ENCODE results near the gene CX3CR1. TPM values are rescaled to one million over a fixed set of nuclear protein-coding genes. Genes with fewer than 3 reads are reported as not detected.

CX3CR1 gene
- total and polyA plus RNA-seq, 9 of the 15 experiments (the other 6 are each of a cell fraction or from before 2014, with no cell fraction given), result 0.03 to 0.21 TPM; not detected in 7

DNA sequence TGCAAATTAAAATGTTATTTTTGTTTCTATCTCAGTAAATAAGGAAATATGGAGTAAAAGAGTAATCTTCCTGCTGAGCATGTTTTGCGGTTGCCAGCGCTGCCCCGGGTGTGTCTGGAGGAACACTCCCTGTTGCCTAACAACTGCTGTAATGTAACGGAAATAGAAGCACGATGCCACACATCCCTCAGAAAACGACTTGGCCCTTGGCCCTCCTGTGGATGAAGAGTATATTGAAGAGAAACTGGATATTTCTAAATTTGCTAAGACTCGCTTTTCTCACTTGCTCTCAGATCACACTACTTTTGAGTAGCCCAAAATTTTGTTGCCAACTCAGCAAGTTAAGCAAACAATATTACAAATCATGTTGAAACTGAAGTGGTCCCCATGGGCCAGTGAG is 18.9 kb downstream of the CX3CR1 start (continued):
- TF ChIP-seq FOXK1 (CRISPR knock-in tag; IDR thresholded peaks at IDR 0.05; ENCODE audit: borderline replicate concordance) (peak; percentile 48; the same call in 1 of the 2 replicates), NBN (IDR thresholded peaks at IDR 0.05; ENCODE audit: low read depth) (no peak), GATA2 (CRISPR knock-in tag; IDR thresholded peaks at IDR 0.05) (no peak), HDAC6 (IDR thresholded peaks at IDR 0.05; ENCODE audit: low read depth, low read length) (no peak), CAMTA2 (CRISPR knock-in tag; conservative IDR thresholded peaks at IDR 0.05) (no peak), ZNF217 (CRISPR knock-in tag; IDR thresholded peaks at IDR 0.05) (no peak), KDM5B (IDR thresholded peaks at IDR 0.05; ENCODE audit: insufficient replicate concordance, low read depth, low read length) (no peak), TEAD2 (tag; IDR thresholded peaks at IDR 0.05) (no peak), E2F6 (IDR thresholded peaks at IDR 0.05; ENCODE audit: borderline replicate concordance in 1 of 2, extremely low read depth in 1 of 2, insufficient read depth in 1 of 2, insufficient read length in 1 of 2, low read depth in 1 of 2, low read length in 1 of 2, poor library complexity in 1 of 2, severe bottlenecking in 1 of 2) (no peak), HMGN3 (IDR thresholded peaks at IDR 0.05; ENCODE audit: borderline replicate concordance, extremely low read depth, insufficient read length, low read depth, low read length) (no peak), MAFG (tag; conservative IDR thresholded peaks at IDR 0.05) (peak; percentile 89), POLR2B (IDR thresholded peaks at IDR 0.05; ENCODE audit: low read depth, partially characterized antibody) (no peak), PYGO2 (tag; IDR thresholded peaks at IDR 0.05) (no peak), SMARCC2 (IDR thresholded peaks at IDR 0.05; ENCODE audit: low read depth) (no peak; the same call in 1 of the 2 replicates), USF1 (CRISPR knock-in tag; IDR thresholded peaks at IDR 0.05) (no peak), ZNF511 (CRISPR knock-in tag; IDR thresholded peaks at IDR 0.05) (no peak), ELF1 (tag; IDR thresholded peaks at IDR 0.05) (no peak), KAT8 (IDR thresholded peaks at IDR 0.05; ENCODE audit: low read depth) (no peak), ATF7 (IDR thresholded peaks at IDR 0.05) (peak; percentile 93), ZFP30 (CRISPR knock-in tag; IDR thresholded peaks at IDR 0.05; ENCODE audit: borderline replicate concordance) (no peak), SRSF1 (IDR thresholded peaks at IDR 0.05; ENCODE audit: low read depth, low read length) (no peak), UBTF (IDR thresholded peaks at IDR 0.05; ENCODE audit: borderline replicate concordance in 1 of 2, low read depth in 2 of 2, low read length in 2 of 2) (no peak), KAT2B (IDR thresholded peaks at IDR 0.05; ENCODE audit: low read depth, low read length) (no peak), MCM7 (IDR thresholded peaks at IDR 0.05) (no peak), SMARCE1 (IDR thresholded peaks at IDR 0.05) (no peak), ELF4 (CRISPR knock-in tag; IDR thresholded peaks at IDR 0.05) (no peak), HDAC2 (IDR thresholded peaks at IDR 0.05) (peak; percentile 24; the same call in 1 of the 2 replicates)
